GM23338 (cell line): ENCODE data around the gene ZNF385C.

ENCODE experiments used
- CTCF ChIP-seq, 2 experiments: fragments of 200-600 bp in 1 of 2; sonication (generic) in 1 of 2; conservative IDR thresholded peaks; 2 replicates each; pipeline versions ENCODE4 v1.5.1 to v1.6.1; 2016 to 2017; ENCODE audit warnings: antibody characterized with exemption in 2 of 2, low read depth in 2 of 2, mild to moderate bottlenecking in 2 of 2, moderate library complexity in 1 of 2
- ETS1 ChIP-seq: IDR thresholded peaks from 2 replicates; pipeline ENCODE4 v1.6.1; 2016; ENCODE audit warnings: antibody characterized with exemption
- EZH2 ChIP-seq: fragments of 200-600 bp; sonication (generic); IDR thresholded peaks from one replicate; pipeline ENCODE4 v1.8.0; 2017; ENCODE audit warnings: antibody characterized with exemption, mild to moderate bottlenecking, low read depth; ENCODE audit not compliant: unreplicated experiment
- EZH2phosphoT487 ChIP-seq: fragments of 200-600 bp; sonication (generic); IDR thresholded peaks from one replicate; pipeline ENCODE4 v1.8.1; 2018; ENCODE audit warnings: antibody characterized with exemption; ENCODE audit not compliant: unreplicated experiment
- JUNB ChIP-seq: IDR thresholded peaks from one replicate; pipeline ENCODE4 v1.6.1; 2016; ENCODE audit warnings: antibody characterized with exemption; ENCODE audit not compliant: unreplicated experiment
- POLR2AphosphoS5 ChIP-seq: IDR thresholded peaks from 2 replicates; pipeline ENCODE4 v1.6.1; 2016; ENCODE audit warnings: antibody characterized with exemption, low read depth
- REST ChIP-seq: IDR thresholded peaks from one replicate; pipeline ENCODE4 v1.6.1; 2018; ENCODE audit warnings: antibody characterized with exemption; ENCODE audit not compliant: unreplicated experiment

GRCh38 chr17:42027961-42028790 is 70.1 kb downstream of the ZNF385C start:
- TF ChIP-seq REST (no peak), CTCF (conservative IDR thresholded peaks at IDR 0.05; ENCODE audit: low read depth in 2 of 2) (peak; percentile 56 to 87), POLR2AphosphoS5 (no peak), EZH2 (no peak), EZH2phosphoT487 (no peak), ETS1 (no peak), JUNB (no peak)
